Measurements from ENCODE around the gene DUSP2.

DUSP2 gene

GRCh38 chr2:96123936-96124335, 21.3 kb downstream of the DUSP2 start:
- no peak for TF ChIP-seq CTCF (IDR thresholded peaks at IDR 0.05; ENCODE audit: low read depth, low read length)
- in situ Hi-C loops (cut with HindIII; ENCODE audit: low sequenced_read_pairs) = no loop called here
- H3K4me3 ChIP-seq (ENCODE audit: low read depth, low read length) = no peak overlapping the region
- DNase-seq (ENCODE audit: low read depth, low spot score) = no peak

GRCh38 chr2:96123290-96123689, 21.9 kb downstream of the DUSP2 start:
- in situ Hi-C loops (cut with HindIII; ENCODE audit: low sequenced_read_pairs) = no loop called here
- TF ChIP-seq CTCF (IDR thresholded peaks at IDR 0.05; ENCODE audit: low read depth, low read length) = no peak
- DNase-seq (ENCODE audit: low read depth, low spot score) = no peak
- no peak overlapping the region for H3K4me3 ChIP-seq (ENCODE audit: low read depth, low read length)

GRCh38 chr2:96122391-96122790, 22.8 kb downstream of the DUSP2 start:
- TF ChIP-seq CTCF (IDR thresholded peaks at IDR 0.05; ENCODE audit: low read depth, low read length) = no peak
- in situ Hi-C loops (cut with HindIII; ENCODE audit: low sequenced_read_pairs) = no loop called here
- H3K4me3 ChIP-seq (ENCODE audit: low read depth, low read length) = no peak overlapping the region
- DNase-seq (ENCODE audit: low read depth, low spot score) = no peak

GRCh38 chr2:96121414-96121813, 23.8 kb downstream of the DUSP2 start:
- H3K4me3 ChIP-seq (ENCODE audit: low read depth, low read length) = no peak overlapping the region
- no peak for DNase-seq (ENCODE audit: low read depth, low spot score)
- no peak for TF ChIP-seq CTCF (IDR thresholded peaks at IDR 0.05; ENCODE audit: low read depth, low read length)
- in situ Hi-C loops (cut with HindIII; ENCODE audit: low sequenced_read_pairs) = no loop called here

GRCh38 chr2:96120991-96121390, 24.2 kb downstream of the DUSP2 start:
- no peak for TF ChIP-seq CTCF (IDR thresholded peaks at IDR 0.05; ENCODE audit: low read depth, low read length)
- in situ Hi-C loops (cut with HindIII; ENCODE audit: low sequenced_read_pairs) = no loop called here
- DNase-seq (ENCODE audit: low read depth, low spot score) = no peak
- H3K4me3 ChIP-seq (ENCODE audit: low read depth, low read length) = no peak overlapping the region

GRCh38 chr2:96120091-96120720, 25.0 kb downstream of the DUSP2 start:
- H3K4me3 ChIP-seq (ENCODE audit: low read depth, low read length) = no peak overlapping the region
- no peak for DNase-seq (ENCODE audit: low read depth, low spot score)
- no peak for TF ChIP-seq CTCF (IDR thresholded peaks at IDR 0.05; ENCODE audit: low read depth, low read length)
- in situ Hi-C loops (cut with HindIII; ENCODE audit: low sequenced_read_pairs) = no loop called here

- DNase-seq (ENCODE audit: low read depth, low spot score) = no peak
- no peak for TF ChIP-seq CTCF (IDR thresholded peaks at IDR 0.05; ENCODE audit: low read depth, low read length)
- in situ Hi-C loops (cut with HindIII; ENCODE audit: low sequenced_read_pairs) = no loop called here
- no peak overlapping the region for H3K4me3 ChIP-seq (ENCODE audit: low read depth, low read length)
Measured at GRCh38 chr2:96119389-96119751, 25.9 kb downstream of the DUSP2 start.

Data from astrocyte of the spinal cord (primary cell).